ENCODE results near the gene JAK3.
A peak's percentile ranks its signal among the peaks of the same experiment; 100 is the strongest.
"Not testable (repeated sequence)": the region's sequence is repeated elsewhere in the genome, so short reads cannot be mapped to it uniquely, and the experiment has no call there.

The JAK3 gene

DNA sequence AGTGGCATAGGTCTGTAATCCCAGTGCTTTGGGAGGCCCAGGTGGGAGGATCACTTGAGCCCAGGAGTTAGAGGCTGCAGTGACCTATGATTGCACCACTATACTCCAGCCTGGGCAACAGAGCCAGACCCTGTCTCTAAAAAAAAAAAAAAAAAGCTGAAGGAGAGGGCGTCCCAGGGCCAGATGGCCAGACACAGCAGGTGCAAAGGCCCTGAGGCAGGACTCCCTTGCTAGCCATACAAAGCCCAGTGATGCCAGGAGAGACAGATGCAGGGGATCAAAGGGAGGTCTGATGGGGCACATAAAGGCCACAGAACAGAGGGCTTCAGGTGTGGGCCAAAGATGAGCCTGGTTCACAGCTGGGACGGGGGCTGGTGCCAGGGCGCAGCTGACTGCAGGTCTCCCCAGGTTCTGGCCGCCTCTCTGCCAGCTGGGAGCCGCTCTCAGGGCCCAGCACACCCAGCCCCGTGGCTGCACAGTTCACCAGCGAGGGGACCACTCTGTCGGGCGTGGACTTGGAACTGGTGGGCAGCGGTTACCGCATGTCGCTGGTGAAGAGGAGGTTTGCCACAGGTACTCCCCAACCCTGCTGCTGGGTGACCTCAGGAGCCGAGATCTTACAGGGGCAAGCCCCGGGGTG is 60.4 kb downstream of the JAK3 start:
- TF ChIP-seq, protein P1, sequence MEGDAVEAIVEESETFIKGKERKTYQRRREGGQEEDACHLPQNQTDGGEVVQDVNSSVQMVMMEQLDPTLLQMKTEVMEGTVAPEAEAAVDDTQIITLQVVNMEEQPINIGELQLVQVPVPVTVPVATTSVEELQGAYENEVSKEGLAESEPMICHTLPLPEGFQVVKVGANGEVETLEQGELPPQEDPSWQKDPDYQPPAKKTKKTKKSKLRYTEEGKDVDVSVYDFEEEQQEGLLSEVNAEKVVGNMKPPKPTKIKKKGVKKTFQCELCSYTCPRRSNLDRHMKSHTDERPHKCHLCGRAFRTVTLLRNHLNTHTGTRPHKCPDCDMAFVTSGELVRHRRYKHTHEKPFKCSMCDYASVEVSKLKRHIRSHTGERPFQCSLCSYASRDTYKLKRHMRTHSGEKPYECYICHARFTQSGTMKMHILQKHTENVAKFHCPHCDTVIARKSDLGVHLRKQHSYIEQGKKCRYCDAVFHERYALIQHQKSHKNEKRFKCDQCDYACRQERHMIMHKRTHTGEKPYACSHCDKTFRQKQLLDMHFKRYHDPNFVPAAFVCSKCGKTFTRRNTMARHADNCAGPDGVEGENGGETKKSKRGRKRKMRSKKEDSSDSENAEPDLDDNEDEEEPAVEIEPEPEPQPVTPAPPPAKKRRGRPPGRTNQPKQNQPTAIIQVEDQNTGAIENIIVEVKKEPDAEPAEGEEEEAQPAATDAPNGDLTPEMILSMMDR (IDR thresholded peaks at IDR 0.05; ENCODE audit: control insufficient read depth, insufficient read depth, low read depth, low read length, missing control alignments): no peak
- no peak for DNase-seq (ENCODE audit: low read depth)
- no peak overlapping the region for H3K4me3 ChIP-seq (ENCODE audit: control insufficient read depth, low read depth, low read length)

DNA sequence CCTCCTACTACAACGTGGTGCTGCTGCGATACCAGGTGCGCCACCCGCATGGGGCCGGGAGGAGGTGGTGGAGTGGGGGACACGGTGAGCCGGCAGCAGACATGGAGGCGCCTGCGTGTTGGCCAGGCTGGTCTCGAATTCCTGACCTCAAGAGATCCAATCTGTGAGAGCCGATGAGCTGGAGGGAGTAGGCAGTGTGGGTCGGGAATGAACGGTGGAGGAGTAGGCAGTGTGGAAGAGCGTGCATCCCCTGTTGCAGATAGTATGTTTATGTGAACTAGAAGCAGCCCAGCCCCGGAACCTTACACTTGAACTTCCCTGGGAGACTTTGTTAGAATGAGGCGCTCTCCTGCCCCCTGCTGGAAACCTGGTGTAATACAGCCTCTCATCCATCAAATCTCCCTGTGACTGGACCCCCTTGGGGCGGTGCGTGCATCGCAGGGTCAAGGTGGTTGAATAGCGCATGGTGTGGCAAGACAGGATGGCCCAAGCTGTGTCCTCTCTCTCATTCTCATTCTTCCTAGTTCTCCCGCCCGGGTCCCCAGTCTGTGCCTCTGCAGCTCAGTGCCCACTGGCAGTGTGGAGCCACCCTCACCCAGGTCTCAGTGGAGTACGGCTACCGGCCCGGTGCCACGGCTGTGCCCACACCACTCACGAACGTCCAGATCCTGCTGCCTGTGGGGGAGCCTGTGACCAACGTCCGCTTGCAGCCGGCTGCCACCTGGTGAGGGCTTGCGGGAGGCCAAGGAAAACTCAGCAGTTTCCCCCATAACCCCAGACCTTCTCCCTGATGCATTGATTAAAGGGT is 63.4 kb downstream of the JAK3 start:
- H3K4me3 ChIP-seq (ENCODE audit: control insufficient read depth, low read depth, low read length): no peak overlapping the region
- TF ChIP-seq, protein P1 (IDR thresholded peaks at IDR 0.05; ENCODE audit: control insufficient read depth, insufficient read depth, low read depth, low read length, missing control alignments): peak; percentile 81
- DNase-seq (ENCODE audit: low read depth): no peak

DNA sequence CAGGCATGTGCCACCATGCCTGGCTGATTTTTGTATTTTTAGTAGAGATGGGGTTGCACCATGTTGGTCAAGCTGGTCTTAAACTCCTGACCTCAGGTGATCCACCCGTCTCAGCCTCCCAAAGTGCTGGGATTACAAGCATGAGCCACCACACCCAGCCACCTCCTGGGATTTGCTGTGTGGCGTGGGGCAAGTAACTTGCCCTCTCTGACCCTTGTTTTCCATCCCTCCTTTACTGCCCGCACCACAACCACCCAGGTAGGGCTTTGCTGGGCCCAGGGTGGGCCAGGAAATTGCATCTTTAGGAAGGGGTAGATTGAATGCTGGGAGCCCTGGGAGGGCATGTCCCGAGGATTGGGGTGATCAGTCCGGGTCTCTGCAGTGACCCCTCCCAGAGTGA is 64.1 kb downstream of the JAK3 start:
- H3K4me3 ChIP-seq (ENCODE audit: control insufficient read depth, low read depth, low read length); DNase-seq (ENCODE audit: low read depth): not testable (repeated sequence)

DNA sequence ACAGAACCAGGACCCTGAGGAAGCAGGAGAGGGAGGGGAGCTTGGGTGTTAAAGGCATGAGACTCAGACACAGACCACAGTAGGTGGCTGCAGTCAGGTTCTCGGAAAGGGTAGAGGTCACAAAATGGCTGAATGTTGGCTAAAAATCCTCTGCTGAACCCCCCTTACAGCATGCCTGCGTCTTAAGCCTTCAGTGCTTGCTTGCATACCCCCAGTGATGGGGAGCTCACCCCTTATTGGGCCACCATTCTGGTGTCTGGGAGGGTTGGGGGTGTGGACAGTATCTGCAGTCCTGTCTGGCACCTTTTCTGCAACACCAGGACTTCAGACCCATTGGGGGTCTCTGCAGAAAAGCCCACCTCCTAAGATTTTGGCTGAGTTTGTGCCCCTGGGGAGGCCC is 67.0 kb downstream of the JAK3 start:
- H3K4me3 ChIP-seq (ENCODE audit: control insufficient read depth, low read depth, low read length): no peak overlapping the region
- DNase-seq (ENCODE audit: low read depth): no peak
- TF ChIP-seq, protein P1 (IDR thresholded peaks at IDR 0.05; ENCODE audit: control insufficient read depth, insufficient read depth, low read depth, low read length, missing control alignments): no peak

DNA sequence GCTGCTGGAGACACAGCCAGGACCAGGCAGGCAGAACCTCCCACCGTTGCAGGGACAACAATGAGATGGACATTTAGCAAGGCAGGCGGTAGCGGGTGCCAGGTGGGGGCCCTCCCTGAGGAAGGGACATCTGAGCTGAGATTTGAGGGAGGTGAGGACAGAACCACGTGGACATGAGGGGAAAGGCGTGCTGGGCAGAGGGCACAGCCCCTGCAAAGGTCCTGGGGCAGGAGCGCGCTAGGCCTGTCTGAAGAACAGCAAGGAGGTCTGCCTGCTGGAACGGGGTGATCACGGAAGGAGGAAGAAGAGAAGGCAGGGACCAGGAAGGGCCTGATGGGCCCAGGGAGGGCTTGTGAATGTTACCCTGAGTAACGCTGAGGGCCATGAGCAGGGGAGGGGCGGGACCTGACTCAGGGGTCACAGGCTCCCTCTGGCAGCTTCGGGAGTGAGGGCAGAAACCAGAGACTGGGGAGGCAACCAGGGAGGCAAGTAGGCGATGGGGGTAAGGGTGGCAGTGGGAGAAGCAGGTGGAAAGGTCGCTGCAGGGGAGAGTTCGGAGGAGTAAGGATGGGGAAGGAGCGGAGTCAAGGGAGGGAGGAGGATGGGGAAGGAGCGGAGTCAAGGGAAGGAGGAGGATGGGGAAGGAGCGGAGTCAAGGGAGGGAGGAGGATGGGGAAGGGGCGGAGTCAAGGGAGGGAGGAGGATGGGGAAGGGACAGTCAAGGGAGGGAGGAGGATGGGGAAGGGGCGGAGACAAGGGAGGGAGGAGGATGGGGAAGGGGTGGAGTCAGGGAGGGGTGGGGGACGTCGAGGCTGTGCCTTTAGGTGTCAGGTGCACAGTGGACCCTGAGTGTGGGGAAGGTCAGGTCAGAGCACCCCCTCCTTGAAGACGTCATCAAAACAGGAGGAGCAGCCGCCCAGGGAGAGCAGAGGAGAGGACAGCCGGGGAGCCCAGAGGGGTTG is 68.5 kb downstream of the JAK3 start:
- TF ChIP-seq, protein P1 (IDR thresholded peaks at IDR 0.05; ENCODE audit: control insufficient read depth, insufficient read depth, low read depth, low read length, missing control alignments): no peak
- no peak overlapping the region for H3K4me3 ChIP-seq (ENCODE audit: control insufficient read depth, low read depth, low read length)
- no peak for DNase-seq (ENCODE audit: low read depth)

- H3K4me3 ChIP-seq (ENCODE audit: control insufficient read depth, low read depth, low read length): no peak overlapping the region
- TF ChIP-seq, protein P1 (IDR thresholded peaks at IDR 0.05; ENCODE audit: control insufficient read depth, insufficient read depth, low read depth, low read length, missing control alignments): no peak
- DNase-seq (ENCODE audit: low read depth): no peak
These were observed 69.4 kb downstream of the JAK3 start for GRCh38 chr19:17778251-17778967.

- not testable (repeated sequence) for H3K4me3 ChIP-seq (ENCODE audit: control insufficient read depth, low read depth, low read length); DNase-seq (ENCODE audit: low read depth)
These were observed 69.9 kb downstream of the JAK3 start for GRCh38 chr19:17777840-17778239.
